ENCODE measurements around the gene SRPK3. TPM values are rescaled to one million over a fixed set of nuclear protein-coding genes. Genes with fewer than 3 reads are reported as not detected.

SRPK3 gene
- polyA plus RNA-seq, 1 of the 3 experiments (the other 2 are of a cell fraction): 0.74 TPM

DNA sequence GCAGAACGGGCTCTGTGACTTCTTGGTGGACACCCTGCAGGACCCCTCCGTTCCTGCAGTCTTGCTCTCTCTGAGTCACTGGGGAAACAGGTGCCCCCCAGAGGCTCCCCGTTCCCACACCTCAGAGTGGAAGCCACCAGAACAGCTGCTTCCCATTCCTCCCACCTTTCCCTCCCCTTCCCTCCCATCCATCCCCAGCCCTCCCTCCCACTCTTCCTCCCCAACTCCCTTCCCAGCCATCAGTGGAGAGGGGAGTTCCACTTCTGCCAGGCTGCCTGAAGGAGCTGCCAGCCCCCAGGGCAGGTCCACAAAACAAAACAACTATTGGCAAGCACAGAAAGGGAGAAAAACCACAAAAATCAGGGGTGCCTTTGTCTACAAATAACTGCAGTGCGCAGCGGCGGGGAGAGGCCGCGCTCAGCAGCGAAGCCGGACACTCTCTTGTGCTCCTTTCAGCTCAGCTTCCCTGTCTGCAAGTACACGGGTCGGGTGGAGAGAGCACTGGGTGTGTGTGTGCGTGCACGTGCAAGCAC, 21.7 kb downstream of the SRPK3 start:
- Histone ChIP-seq H3K27ac (ENCODE audit: low read depth in 2 of 2, low read length in 1 of 2) (no peak overlapping the region), H3K4me2 (no peak overlapping the region), H3K79me2 (ENCODE audit: insufficient read depth) (no peaks in the 10 kb centered on the region), H3K9ac (no peak overlapping the region), H3K4me3 (ENCODE audit: low read depth in 2 of 2, low read length in 1 of 2) (no peak overlapping the region), H3K27me3 (ENCODE audit: insufficient read depth) (no peaks in the 10 kb centered on the region; the same call in none of the 2 replicates), H3F3A (replicated peaks; ENCODE audit: insufficient read depth) (no peaks in the 10 kb centered on the region), H3K36me3 (replicated peaks in 1 of 2; ENCODE audit: control insufficient read depth in 1 of 2, insufficient read depth in 2 of 2, low read length in 1 of 2) (peaks cover 0 to under 1% of the 10 kb centered on the region in 2 experiments), H3K4me1 (ENCODE audit: control insufficient read depth in 1 of 2, insufficient read depth in 2 of 2, low read depth in 1 of 2, low read length in 1 of 2) (no peaks in the 10 kb centered on the region; a peak in 1 of 4 replicates), H2AFZ (ENCODE audit: low read depth) (no peak overlapping the region), H3K9me2 (no peaks in the 10 kb centered on the region), H3K9me3 (no peaks in the 10 kb centered on the region), H4K20me1 (ENCODE audit: insufficient read depth) (no peaks in the 10 kb centered on the region)
- 58% methylated on average over 14 of the region's 14 CpGs for WGBS (ENCODE audit: low lambda C conversion rate)
- no peak for DNase-seq
- TF ChIP-seq MAX (IDR thresholded peaks at IDR 0.05; ENCODE audit: low read depth) (no peak), TAF1 (IDR thresholded peaks at IDR 0.05; ENCODE audit: borderline replicate concordance, low read depth, low read length) (no peak), YY1 (IDR thresholded peaks at IDR 0.05; ENCODE audit: low read depth) (no peak), FOSL2 (IDR thresholded peaks at IDR 0.05; ENCODE audit: borderline replicate concordance, low read depth) (no peak), USF2 (IDR thresholded peaks at IDR 0.05; ENCODE audit: borderline replicate concordance, low read depth, low read length) (no peak), RFX5 (IDR thresholded peaks at IDR 0.05; ENCODE audit: low read length) (no peak), TEAD4 (IDR thresholded peaks at IDR 0.05; ENCODE audit: borderline replicate concordance, insufficient read depth) (no peak), MXI1 (IDR thresholded peaks at IDR 0.05; ENCODE audit: low read depth, low read length) (no peak), PBX3 (IDR thresholded peaks at IDR 0.05) (no peak), EP300 (IDR thresholded peaks at IDR 0.05; ENCODE audit: borderline replicate concordance in 1 of 2, low read depth in 1 of 2, low read length in 1 of 2) (no peak), NFIC (IDR thresholded peaks at IDR 0.05; ENCODE audit: borderline replicate concordance) (no peak)
- TF ChIP-seq, protein P1, sequence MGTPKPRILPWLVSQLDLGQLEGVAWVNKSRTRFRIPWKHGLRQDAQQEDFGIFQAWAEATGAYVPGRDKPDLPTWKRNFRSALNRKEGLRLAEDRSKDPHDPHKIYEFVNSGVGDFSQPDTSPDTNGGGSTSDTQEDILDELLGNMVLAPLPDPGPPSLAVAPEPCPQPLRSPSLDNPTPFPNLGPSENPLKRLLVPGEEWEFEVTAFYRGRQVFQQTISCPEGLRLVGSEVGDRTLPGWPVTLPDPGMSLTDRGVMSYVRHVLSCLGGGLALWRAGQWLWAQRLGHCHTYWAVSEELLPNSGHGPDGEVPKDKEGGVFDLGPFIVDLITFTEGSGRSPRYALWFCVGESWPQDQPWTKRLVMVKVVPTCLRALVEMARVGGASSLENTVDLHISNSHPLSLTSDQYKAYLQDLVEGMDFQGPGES (IDR thresholded peaks at IDR 0.05; ENCODE audit: low read depth, low read length): no peak
- ChIA-PET POLR2A (no interaction called here), CTCF (no interaction called here)
